Esophagus muscularis mucosa (tissue), 4 donors: ENCODE results near the gene RALA. TPM values are rescaled to one million over a fixed set of nuclear protein-coding genes. Genes with fewer than 3 reads are reported as not detected.

ENCODE experiments used
- DNase-seq: peaks from one replicate; pipeline ENCODE4 v3.0.0-alpha.2; 2017; ENCODE audit errors: extremely low spot score
- H3K27ac ChIP-seq, 4 donors: fragments of 200-600 bp; sonication (generic); replicated peaks in 1 of 4; 1 replicate in 3 of 4; 2 replicates in 1 of 4; pipeline ENCODE4 v1.5.1; 2016 to 2019; ENCODE audit warnings: mild to moderate bottlenecking in 1 of 4
- H3K27me3 ChIP-seq, 4 donors: fragments of 200-600 bp; sonication (generic); one replicate each; pipeline versions ENCODE4 v1.5.1 to v1.6.0; 2016 to 2019
- H3K36me3 ChIP-seq, 4 donors: fragments of 200-600 bp; sonication (generic); one replicate each; pipeline ENCODE4 v1.5.1; 2016 to 2019
- H3K4me1 ChIP-seq, 4 donors: fragments of 200-600 bp; sonication (generic); one replicate each; pipeline ENCODE4 v1.5.1; 2016 to 2019
- H3K4me3 ChIP-seq, 4 donors: fragments of 200-600 bp; sonication (generic); 1 replicate in 2 of 4; 2 replicates in 2 of 4; pipeline ENCODE4 v1.5.1; 2016 to 2019; ENCODE audit warnings: mild to moderate bottlenecking in 4 of 4, moderate library complexity in 1 of 4
- H3K9me3 ChIP-seq, 4 donors: fragments of 200-600 bp; sonication (generic); 1 replicate in 3 of 4; 2 replicates in 1 of 4; pipeline ENCODE4 v1.5.1; 2016 to 2019
- EP300 ChIP-seq: sonication (generic); formaldehyde crosslinking; IDR thresholded peaks from one replicate; pipeline ENCODE4 v1.6.1; 2017; ENCODE audit warnings: antibody characterized with exemption
- POLR2A ChIP-seq: fragments of 450-650 bp; IDR thresholded peaks from one replicate; pipeline ENCODE4 v1.6.1; 2017; ENCODE audit warnings: antibody characterized with exemption, moderate library complexity, mild to moderate bottlenecking, low read depth
- POLR2AphosphoS5 ChIP-seq, 2 donors: sonication (generic); formaldehyde crosslinking; IDR thresholded peaks; one replicate each; pipeline ENCODE4 v1.6.1; 2017; ENCODE audit warnings: antibody characterized with exemption in 2 of 2
- WGBS: methylation state at CpG from one replicate; pipeline ENCODE4 v1.1.5; 2018; 5-methylcytosine and 5-hydroxymethylcytosine counted together
- intact Hi-C: fragments of 100-400 bp; cut with DNase I; formaldehyde crosslinking; loops from one replicate; pipeline ENCODE4 v1.15.1; 2023
- total RNA-seq, 4 donors: library from RNA; depleted of rRNA; stranded (reverse); fragments of >200 nt; gene quantifications; one replicate each; pipeline versions ENCODE4 v1.1.0 to v1.2.1, GENCODE V29; 2016
- TF ChIP-seq, protein P1 (sequence below), 3 experiments: fragments of 200-600 bp in 2 of 3; fragments of 450-650 bp in 1 of 3; sonication (generic) in 2 of 3; IDR thresholded peaks; one replicate each; pipeline ENCODE4 v1.5.1; 2017 to 2019; ENCODE audit warnings: antibody characterized with exemption in 3 of 3, mild to moderate bottlenecking in 2 of 3, moderate library complexity in 1 of 3

The RALA gene, protein sequence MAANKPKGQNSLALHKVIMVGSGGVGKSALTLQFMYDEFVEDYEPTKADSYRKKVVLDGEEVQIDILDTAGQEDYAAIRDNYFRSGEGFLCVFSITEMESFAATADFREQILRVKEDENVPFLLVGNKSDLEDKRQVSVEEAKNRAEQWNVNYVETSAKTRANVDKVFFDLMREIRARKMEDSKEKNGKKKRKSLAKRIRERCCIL
- 10 to 100 TPM; 12.3 to 25.1 (median 19.6) TPM for total RNA-seq

GRCh38 chr7:39623047-39623731 is at the start of gene RALA:
RALA (plus strand) TSS chr7:39623572; CDS start chr7:39686668, 63,096 bp downstream.
- TF ChIP-seq EP300 = no peak
- TF ChIP-seq POLR2AphosphoS5 (IDR thresholded peaks at IDR 0.05) = peak; percentile 79 to 87
- Histone ChIP-seq H3K27me3 (no peaks in the 10 kb centered on the region), H3K4me1 (peaks cover 29 to 44% (median 40%) of the 10 kb centered on the region in 4 donors), H3K9me3 (no peaks in the 10 kb centered on the region), H3K27ac (peak within 1 kb of the TSS; percentile 87 to 90 (median 88)), H3K4me3 (peak within 1 kb of the TSS; percentile 83 to 98 (median 92)), H3K36me3 (no peaks in the 10 kb centered on the region)
- 1% methylated on average over 12 of the region's 56 CpGs for WGBS
- DNase-seq = peak; percentile 95
- intact Hi-C loops = loop anchor here (2.0 to 5.0 kb wide), 2 partner anchors 110 to 329 kb away; partner anchors contain the start of gene CDK13

DNA sequence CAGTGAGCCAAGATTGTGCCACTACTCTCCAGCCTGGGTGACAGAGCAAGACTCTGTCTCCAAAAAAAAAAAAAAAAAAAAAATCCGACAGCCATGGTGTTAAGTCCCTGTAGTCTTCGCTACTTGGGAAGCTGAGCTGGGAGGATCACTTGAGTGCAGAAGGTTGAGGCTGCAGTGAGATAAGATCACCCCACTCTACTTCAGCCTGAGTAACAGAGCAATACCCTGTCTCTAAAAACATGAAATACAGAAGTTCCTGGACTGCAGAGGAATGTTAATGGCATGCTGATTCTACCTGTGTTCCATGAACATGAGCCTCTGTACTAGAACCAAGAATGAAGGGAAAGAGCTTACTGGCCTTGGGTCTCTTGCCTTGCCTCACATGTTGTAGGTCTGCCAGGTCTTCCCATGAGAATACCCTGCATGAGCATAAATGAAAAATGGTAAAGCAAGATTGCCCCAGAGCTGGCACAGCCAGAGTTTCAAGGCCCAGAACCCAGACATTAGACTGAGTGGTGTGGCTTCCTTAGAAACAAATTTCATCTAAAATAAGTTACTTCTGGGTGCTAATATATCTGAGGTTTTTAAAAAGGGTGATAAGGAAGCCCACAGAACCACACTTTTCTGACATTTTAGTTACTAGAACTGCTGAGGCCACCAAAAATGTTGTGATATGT is 48.6 kb upstream of the RALA start:
- Histone ChIP-seq H3K36me3 (peaks cover 6 to 62% (median 23%) of the 10 kb centered on the region in 4 donors), H3K27ac (no peak overlapping the region), H3K9me3 (no peaks in the 10 kb centered on the region), H3K27me3 (no peaks in the 10 kb centered on the region), H3K4me1 (no peaks in the 10 kb centered on the region), H3K4me3 (no peak overlapping the region)
- intact Hi-C loops = no loop called here
- no peak for DNase-seq
- TF ChIP-seq POLR2AphosphoS5 (IDR thresholded peaks at IDR 0.05) (no peak), POLR2A (no peak), EP300 (no peak)
- TF ChIP-seq, protein P1, sequence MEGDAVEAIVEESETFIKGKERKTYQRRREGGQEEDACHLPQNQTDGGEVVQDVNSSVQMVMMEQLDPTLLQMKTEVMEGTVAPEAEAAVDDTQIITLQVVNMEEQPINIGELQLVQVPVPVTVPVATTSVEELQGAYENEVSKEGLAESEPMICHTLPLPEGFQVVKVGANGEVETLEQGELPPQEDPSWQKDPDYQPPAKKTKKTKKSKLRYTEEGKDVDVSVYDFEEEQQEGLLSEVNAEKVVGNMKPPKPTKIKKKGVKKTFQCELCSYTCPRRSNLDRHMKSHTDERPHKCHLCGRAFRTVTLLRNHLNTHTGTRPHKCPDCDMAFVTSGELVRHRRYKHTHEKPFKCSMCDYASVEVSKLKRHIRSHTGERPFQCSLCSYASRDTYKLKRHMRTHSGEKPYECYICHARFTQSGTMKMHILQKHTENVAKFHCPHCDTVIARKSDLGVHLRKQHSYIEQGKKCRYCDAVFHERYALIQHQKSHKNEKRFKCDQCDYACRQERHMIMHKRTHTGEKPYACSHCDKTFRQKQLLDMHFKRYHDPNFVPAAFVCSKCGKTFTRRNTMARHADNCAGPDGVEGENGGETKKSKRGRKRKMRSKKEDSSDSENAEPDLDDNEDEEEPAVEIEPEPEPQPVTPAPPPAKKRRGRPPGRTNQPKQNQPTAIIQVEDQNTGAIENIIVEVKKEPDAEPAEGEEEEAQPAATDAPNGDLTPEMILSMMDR (IDR thresholded peaks at IDR 0.05) = no peak
- 87% methylated on average over 2 of the region's 2 CpGs for WGBS

GRCh38 chr7:39577229-39577874 is 46.0 kb upstream of the RALA start:
- Histone ChIP-seq H3K27ac (no peak overlapping the region), H3K27me3 (no peaks in the 10 kb centered on the region), H3K9me3 (no peaks in the 10 kb centered on the region), H3K4me1 (no peaks in the 10 kb centered on the region), H3K36me3 (peaks cover 4 to 49% (median 15%) of the 10 kb centered on the region in 4 donors), H3K4me3 (no peak overlapping the region)
- 98% methylated on average over 20 of the region's 27 CpGs for WGBS
- intact Hi-C loops = no loop called here
- no peak for TF ChIP-seq POLR2A
- TF ChIP-seq POLR2AphosphoS5 (IDR thresholded peaks at IDR 0.05) = no peak
- TF ChIP-seq, protein P1 (IDR thresholded peaks at IDR 0.05) = no peak
- no peak for TF ChIP-seq EP300
- no peak for DNase-seq

DNA sequence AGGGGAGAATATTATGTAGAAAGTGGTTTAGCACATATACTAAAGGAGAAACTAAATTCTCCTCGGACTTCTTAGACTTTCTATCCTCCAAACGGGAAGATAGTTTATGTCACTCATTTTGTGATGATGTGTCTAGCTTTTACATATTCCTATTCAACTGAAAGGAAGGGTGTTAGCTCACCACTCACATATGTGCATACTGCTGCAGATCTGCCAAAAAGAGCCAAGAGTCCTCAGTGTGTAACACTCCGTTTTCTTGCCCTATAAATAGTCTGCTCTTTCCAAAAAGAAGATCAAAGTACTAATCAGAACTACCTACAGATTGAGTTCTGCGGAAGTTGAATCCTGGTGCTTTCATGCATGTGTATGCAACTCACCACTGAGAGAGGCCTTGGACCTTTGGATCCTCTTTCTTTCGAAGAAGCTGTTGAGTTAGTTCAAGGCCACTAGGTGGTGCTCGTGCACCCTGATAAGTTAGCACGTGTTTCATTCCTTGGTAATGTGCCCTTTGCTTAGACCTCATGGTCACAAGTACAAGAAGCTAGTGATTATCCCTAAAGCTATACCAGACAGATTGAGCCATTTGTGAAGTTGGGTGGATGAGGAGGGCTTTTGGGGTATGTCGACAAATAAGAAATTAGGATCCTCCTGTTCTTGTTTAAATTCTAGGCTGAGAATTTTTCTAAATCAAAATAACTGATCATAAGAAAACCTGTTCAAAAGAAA is 43.1 kb upstream of the RALA start:
- no peak overlapping the region for H3K27ac ChIP-seq
- DNase-seq = no peak
- no peaks in the 10 kb centered on the region for H3K9me3 ChIP-seq
- H3K4me3 ChIP-seq = no peak overlapping the region
- TF ChIP-seq, protein P1 (IDR thresholded peaks at IDR 0.05) = peak; percentile 77 to 87 (median 84)
- TF ChIP-seq EP300 (no peak), POLR2A (no peak), POLR2AphosphoS5 (IDR thresholded peaks at IDR 0.05) (peak in 1 of 2 donors; percentile 61)
- H3K27me3 ChIP-seq = no peaks in the 10 kb centered on the region
- intact Hi-C loops = loop anchor here (1.0 kb wide), 1 partner anchor 165 kb away; no protein-coding TSS in a partner anchor
- no peaks in the 10 kb centered on the region for H3K4me1 ChIP-seq
- H3K36me3 ChIP-seq = peaks cover 0 to 24% (median 6%) of the 10 kb centered on the region in 4 donors
- 23% methylated on average over 8 of the region's 8 CpGs for WGBS
